Midbrain (tissue), 1 donor: ENCODE data around the gene MYLK.

Experiments used
- DNase-seq: peaks from one replicate; lab custom pipeline; 2025; lab: John Stamatoyannopoulos, UW

MYLK gene

GRCh38 chr3:123695731-123696640 lies 188.1 kb downstream of the MYLK start:
- DNase-seq: no peak

GRCh38 chr3:123695152-123695551 lies 189.0 kb downstream of the MYLK start:
- DNase-seq: no peak

GRCh38 chr3:123694366-123695087 lies 189.6 kb downstream of the MYLK start:
- DNase-seq: no peak

GRCh38 chr3:123693584-123694190 lies 190.4 kb downstream of the MYLK start:
- no peak for DNase-seq

- DNase-seq: no peak
Measured at GRCh38 chr3:123692671-123693070, 191.5 kb downstream of the MYLK start.

- DNase-seq: no peak
Measured at GRCh38 chr3:123692041-123692440, 192.1 kb downstream of the MYLK start.

GRCh38 chr3:123689831-123690230 lies 194.3 kb downstream of the MYLK start:
- no peak for DNase-seq

- DNase-seq: no peak
Measured at GRCh38 chr3:123688241-123688747, 195.8 kb downstream of the MYLK start.

GRCh38 chr3:123687286-123687685 lies 196.8 kb downstream of the MYLK start:
- DNase-seq: no peak

GRCh38 chr3:123686251-123686650 lies 197.9 kb downstream of the MYLK start:
- DNase-seq: no peak

GRCh38 chr3:123685780-123686179 lies 198.4 kb downstream of the MYLK start:
- DNase-seq: no peak

- DNase-seq: no peak
Measured at GRCh38 chr3:123684636-123685035, 199.5 kb downstream of the MYLK start.

- DNase-seq: no peak
Measured at GRCh38 chr3:123684209-123684608, 199.9 kb downstream of the MYLK start.

- DNase-seq: no peak
Measured at GRCh38 chr3:123683505-123684154, 200.5 kb downstream of the MYLK start.

GRCh38 chr3:123682781-123683504 lies 201.2 kb downstream of the MYLK start:
- no peak for DNase-seq

GRCh38 chr3:123682302-123682701 lies 201.8 kb downstream of the MYLK start:
- no peak for DNase-seq

GRCh38 chr3:123679712-123680386 lies 204.3 kb downstream of the MYLK start:
- no peak for DNase-seq

GRCh38 chr3:123678108-123678511 lies 206.0 kb downstream of the MYLK start:
- DNase-seq: no peak

- no peak for DNase-seq
Measured at GRCh38 chr3:123672429-123673146, 211.5 kb downstream of the MYLK start.

GRCh38 chr3:123670743-123671142 lies 213.4 kb downstream of the MYLK start:
- no peak for DNase-seq
